HG02943 (cell line): Measurements from ENCODE around the gene NUP93.
"Not testable (repeated sequence)": the region's sequence is repeated elsewhere in the genome, so short reads cannot be mapped to it uniquely, and the experiment has no call there.

Experiments
- ATAC-seq: cut with Tn5 transposase; IDR thresholded peaks from one replicate; pipeline ENCODE4 v1.9.1; 2021; ENCODE audit warnings: mild to moderate bottlenecking, low read depth, moderate library complexity; ENCODE audit not compliant: unreplicated experiment

NUP93 gene

DNA sequence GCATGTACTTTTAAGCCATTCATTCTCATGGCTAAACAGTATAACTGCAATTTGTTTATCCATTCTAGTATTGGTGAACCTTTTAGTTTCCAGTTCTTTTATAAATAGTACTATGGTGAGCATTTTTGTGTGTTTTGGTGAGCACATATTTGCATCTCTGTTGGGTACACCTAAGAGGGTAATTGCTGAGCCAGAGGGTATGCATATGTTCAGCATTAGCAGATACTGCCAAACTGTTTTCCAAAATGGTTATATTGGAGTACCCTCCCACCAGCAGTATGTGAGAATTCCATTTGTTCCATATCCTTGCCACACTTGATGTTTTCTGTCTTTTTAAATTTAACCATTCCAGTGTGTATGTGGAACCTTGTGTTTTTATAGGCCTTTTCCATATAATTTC lies 81.0 kb downstream of the NUP93 start:
- no peak for ATAC-seq

DNA sequence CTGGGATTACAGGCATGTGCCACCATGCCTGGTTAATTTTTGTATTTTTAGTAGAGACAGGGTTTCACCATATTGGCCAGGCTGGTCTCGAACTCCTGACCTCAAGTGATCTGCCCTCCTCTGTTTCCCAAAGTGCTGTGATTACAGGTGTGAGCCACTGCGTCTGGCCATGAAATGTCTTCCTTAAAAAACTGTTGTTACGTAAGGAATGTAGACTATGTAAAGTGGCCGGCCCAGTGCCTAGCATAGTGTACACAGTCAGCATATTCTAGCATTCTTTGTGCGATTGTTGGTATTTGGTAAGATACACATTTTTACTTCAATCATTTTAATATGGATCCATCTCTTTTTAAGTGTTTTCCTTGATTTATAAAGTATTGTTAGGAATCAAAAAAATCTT lies 81.7 kb downstream of the NUP93 start:
- ATAC-seq: not testable (repeated sequence)

DNA sequence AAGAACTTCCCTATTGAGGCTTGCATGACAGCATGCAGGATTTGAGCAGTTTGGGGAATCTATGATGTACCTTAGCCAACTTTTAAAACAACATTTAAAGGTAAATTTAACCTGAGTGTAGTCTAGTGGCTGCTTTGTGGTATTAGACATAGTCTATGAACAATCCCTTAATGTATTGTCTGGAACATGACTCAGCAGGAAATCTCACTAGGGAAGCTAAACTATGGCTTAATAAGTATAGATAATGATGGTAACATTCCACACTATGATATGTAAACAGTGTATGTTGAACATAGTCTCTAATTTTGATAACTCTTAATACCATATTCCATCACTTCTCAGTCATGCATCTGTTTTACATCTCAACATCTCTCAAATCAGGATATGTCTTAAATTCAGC lies 83.0 kb downstream of the NUP93 start:
- ATAC-seq: no peak

DNA sequence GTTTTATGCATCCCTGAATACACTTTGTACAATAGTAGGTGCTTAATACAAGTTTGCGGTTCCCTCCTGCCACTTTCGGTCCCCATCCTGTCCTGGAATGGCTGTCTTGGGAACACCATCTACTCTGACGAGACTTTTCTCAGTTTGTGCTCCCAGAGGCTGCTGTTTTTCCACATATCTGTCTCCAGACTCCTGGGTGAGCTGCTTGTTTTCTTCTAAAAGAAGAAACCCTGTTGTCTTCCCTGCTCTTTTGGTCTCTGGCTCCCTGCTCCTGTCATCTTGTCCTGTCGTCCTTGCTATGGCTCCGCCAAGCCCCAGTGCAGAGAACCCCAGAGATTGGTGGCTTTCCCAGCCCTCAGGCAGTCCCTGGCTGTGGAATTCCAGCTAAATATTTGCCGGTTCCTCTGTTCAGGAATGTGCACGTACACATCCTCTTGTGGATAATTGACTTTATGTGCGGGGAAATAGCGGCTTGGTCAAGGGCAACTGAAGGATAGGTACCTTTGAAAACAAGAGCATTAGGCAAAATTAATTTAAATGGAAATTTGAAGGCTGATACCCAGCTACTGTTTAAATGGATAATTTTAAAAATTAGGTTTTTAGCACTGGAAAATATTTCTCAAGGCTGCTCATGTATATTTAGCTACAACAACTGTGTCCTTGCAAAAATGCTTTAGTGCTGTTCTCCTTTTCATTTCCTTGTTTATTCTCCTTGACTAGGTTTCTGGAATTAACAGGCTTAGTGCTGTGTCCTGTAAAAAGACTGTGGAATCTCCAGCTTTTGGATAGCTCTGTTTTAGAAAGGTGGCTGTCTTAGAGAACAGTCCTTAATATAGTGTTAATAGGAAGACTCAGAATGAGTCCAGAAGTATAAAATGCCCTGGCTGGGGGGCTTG lies 84.9 kb downstream of the NUP93 start:
- no peak for ATAC-seq

DNA sequence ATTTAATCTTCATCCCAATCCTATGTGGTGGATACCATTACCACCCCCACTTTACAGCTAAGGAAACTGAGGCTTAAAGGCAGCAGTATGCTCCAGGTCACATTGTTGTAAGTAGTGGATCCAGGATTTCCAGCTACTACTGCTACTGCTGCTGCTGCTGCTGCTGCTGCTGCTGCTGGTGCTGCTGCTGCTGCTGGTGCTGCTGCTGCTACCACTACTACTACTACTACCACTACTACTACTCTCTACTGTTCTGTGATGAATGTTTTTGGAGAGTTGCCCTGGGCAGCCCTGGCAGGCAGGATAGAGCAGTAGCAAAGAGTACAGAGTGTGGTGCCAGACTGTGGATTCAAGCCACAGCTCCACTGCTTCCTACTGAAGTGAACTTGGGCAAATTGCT lies 85.8 kb downstream of the NUP93 start:
- no peak for ATAC-seq

DNA sequence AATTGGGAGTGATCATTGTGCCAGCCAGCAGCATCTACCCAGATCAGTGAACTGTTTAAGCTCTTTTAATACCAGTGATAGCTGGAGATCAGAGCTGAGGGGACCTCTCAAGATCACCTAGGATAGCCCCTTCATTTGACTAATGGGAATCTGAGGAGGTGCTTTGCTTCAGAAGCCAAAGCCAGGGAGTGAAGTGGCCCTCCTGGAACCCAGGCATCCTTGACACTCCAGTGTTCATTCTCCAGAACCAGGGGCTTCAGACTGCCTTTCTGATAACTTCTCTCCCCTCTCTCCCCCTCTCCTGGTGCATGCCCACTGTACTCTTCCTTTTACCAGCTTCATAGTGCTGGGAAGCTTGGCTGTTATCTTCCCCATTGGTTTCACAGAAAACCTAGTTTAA lies 87.1 kb downstream of the NUP93 start:
- ATAC-seq: no peak

DNA sequence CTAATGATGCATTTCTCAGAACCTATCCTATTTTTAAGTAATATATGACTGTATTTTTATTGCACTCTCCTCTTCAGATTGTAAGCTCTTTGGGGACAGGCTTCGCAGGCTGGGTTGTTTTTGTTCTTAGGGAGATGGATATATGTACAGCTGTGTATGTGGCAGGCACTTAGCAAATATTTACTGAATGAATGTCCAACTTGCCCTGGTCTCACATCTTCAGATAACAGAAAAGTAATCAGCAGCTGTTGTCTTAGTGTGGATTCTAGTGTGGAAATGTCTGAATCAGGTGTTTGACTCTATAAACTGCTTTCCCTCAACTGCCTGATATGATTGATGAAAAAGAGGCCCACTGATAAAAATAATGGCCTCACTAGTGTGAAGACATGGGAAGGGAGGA lies 88.0 kb downstream of the NUP93 start:
- ATAC-seq: no peak

DNA sequence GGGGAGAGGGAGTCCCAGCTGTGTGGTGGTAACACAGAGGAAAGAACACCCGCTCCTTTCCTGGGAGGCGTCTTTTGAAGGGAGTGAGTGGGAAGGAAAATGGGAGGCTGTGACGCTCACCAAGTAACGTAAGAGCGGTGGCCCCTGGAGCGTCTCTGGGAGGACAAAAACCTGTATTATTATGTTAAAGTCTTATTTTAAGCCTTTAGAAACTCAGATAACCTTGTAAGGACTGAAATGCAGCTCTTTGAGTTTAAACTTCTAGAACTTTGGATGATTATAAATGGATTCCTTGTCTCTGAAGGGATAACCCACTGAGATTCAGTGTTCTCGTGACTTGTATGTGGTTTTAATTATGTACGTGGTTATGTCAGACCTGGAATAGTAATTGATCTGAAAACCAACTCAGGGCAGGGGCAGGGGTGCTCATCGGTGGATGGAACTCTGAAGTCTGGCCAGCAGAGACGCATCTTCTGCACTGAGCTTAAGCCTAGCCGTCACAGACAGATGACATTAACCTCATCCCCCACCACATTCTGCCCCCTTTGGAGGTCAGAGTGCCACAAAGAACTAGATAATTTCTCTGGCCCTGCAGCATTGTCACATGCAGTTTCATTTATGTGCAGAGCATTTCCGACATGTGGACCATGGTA lies 93.3 kb downstream of the NUP93 start:
- no peak for ATAC-seq

DNA sequence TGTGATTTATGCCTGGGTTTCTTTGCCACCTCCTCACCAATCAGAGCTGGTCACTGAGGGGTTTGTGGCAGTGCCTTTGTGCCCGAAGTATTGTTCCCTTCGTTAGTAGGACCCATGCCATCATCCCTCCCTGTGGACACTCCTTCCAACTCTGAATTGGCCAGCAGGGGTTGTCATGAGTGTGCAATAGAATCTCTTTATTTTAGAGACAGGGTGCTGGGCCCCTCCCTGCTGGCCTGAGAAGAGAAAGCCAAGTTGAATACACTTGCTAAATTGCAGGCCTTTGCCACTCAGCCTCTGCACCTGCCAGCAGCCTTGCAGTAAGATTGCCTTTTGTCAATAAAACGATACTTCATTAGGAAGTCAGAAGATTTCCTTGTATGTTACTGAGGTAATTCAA lies 94.4 kb downstream of the NUP93 start:
- no peak for ATAC-seq

DNA sequence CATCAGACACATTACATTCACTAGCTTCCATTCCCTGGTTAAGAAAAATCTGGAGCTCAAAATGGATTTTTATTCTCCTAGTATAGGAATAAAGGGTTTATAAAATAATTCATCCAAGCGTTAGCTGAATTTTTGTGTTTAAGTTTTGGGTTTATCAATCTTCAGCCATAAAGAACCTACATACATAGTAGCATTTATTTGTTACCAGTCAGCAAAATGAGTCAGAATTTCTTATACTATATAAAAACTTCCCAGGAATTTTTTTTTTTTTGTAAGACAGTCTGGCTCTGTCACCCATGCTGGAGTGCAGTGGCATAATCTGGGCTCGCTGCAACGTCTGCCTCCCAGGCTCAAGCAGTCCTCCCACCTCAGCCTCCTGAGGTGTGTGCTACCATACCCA lies 94.9 kb downstream of the NUP93 start:
- ATAC-seq: no peak

DNA sequence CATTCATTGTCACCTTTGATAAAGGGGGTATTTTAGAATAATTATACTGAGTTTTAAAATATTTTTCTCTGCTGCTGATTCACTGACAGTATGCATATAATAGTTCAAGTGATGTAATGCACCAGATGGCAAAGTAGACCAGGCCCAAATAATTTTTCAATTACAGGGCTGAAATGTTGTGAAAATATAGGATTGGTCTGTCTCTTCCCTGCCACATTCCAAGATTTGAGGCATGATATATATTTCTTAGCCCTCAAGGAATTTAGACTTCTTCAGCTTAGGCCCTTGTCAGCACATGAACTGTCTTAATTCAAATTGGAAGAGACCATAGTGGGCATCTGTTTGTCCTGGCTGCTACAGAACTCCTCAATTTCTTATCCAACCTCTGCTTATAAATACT lies 95.9 kb downstream of the NUP93 start:
- no peak for ATAC-seq

DNA sequence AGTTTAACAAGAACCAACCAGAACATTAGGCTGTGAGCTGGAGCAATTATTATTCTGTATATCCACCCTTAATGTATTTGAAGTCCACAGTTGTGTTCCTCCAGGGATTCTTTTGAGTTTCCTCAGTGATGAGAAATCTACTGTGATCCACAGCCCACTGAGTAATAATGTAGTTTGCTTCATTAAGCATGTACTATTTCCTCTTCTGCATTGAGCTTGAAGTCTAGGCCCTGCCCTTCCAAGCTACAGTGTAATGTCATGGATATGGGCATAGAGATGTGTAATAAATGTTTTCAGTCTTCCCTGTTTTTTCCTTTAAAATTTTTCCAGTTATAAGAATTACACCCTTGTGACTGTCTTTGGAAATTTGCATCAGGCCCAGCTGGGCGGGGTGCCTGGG lies 98.7 kb downstream of the NUP93 start:
- ATAC-seq: no peak

DNA sequence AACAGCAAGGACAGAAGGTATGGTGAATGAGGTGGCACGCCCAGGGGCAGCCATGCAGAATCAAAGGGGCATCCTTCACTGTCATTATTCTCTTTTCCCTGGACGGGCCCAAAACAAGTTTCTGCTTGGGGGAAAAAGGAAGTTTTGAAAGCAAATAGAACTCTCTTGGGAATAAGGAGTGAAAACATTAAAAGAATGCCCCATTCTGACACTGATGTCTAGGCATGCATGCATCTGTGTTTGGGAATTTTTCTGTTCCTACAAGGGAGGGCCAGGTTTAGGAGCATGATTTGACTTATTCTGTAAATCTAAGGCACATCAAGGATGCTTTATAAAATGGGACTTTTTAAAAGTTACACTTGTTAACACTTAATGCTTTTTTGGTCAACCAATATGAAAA lies 100.7 kb downstream of the NUP93 start:
- no peak for ATAC-seq

DNA sequence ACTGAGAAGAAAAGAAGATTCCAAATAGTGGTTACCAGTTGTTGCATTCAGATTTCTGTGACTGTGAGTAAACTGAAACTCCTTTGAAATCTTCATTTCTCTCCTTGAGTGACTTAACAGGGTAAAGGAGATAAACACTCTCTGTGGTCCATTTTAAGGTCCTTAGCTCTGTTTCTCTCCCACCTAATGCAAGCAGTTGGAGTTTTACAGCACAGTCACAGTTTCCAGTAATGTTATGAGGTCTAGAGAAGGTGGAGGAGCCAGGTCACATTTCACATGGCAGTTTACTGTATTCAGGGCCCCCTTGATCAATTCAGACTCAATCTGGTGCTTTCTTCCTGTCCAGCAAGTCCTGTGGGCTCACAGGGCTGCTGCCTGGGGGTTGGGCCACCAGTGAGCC lies 102.8 kb downstream of the NUP93 start:
- ATAC-seq: no peak

DNA sequence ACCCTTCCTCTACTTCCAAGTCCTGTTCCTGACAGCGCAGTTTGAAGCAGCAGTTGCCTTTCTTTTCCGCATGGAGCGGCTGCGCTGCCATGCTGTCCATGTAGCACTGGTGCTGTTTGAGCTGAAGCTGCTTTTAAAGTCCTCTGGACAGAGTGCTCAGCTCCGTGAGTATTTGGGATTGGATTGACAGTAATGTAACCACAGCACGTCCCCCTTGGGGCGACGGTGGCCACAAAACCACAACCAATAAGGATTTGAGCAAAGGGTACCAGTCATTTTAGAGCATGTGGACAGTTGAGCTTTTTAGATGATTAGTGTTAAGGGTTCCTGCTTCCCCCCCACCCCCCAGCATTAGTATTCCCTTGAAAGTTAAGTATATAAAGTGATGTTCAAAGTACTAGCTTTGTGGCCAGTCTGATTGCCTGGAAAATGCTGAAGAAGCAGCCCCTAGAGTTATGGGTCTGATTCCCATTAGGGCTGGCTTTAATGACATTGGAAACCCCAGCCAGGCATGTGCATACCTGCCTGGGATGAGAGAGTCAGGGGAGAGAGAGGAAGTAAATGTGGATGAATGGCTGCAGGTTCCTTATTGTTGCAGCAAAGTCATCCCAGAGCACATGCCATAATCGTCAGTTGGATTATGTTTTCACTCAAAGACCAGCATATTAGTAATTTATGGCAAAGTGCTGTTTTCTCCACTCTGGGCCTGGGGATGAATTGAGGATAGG lies 103.5 kb downstream of the NUP93 start:
- no peak for ATAC-seq

DNA sequence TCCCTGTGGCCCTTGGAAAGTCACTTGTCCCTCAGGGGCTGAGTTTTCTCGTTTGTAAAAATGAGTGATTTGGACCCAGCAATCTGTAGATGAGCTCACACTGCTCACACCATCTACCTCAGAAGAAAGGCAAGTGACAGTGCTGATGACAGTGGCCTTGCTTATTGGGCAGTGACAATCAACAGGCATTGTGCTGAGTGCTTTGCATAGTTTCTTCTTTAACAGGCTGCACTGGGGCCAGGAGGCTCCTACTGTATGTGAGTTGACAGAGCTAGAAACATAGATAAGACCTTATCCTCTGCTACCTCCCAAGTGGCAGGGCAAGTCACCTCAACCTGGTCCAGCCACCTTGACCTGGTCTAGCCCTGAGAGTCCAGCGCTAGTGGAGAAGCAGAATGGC lies 105.4 kb downstream of the NUP93 start:
- ATAC-seq: no peak

DNA sequence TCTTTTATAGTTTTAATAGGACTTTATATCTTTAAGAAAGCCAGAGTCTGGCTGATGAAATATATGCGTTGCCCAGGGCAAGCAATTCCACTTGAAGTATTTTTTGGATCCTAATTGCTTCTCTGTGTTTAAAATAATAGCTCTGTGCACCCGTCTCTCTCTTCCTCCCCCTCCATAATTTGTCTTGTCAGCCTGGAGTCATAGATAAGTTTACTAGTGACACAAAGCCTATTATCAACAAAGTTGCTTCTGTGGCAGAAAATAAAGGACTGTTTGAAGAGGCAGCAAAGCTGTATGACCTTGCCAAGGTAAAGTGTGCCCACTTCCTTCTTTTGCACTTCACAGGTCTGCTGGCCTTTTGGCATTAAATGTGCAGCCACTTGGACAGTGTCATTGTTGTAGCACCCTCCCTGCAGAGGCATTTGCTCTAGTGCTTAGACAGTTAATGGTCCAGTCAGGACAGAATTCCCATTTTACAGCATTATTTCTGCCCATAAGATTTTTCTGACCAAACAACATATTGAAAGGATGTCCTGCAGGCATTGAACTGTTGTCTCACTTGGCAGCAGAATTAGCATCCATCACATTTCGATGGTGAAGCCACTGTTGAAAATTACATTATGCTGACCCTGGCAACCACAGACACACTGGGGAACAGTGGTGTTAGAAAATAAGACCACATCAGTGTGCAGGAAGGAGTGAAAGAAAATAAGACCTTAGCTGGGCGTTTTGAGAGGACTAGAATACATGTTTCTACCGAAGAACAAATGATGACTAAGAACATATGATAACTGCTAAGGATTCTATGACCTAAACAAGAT lies 106.7 kb downstream of the NUP93 start:
- ATAC-seq: no peak

DNA sequence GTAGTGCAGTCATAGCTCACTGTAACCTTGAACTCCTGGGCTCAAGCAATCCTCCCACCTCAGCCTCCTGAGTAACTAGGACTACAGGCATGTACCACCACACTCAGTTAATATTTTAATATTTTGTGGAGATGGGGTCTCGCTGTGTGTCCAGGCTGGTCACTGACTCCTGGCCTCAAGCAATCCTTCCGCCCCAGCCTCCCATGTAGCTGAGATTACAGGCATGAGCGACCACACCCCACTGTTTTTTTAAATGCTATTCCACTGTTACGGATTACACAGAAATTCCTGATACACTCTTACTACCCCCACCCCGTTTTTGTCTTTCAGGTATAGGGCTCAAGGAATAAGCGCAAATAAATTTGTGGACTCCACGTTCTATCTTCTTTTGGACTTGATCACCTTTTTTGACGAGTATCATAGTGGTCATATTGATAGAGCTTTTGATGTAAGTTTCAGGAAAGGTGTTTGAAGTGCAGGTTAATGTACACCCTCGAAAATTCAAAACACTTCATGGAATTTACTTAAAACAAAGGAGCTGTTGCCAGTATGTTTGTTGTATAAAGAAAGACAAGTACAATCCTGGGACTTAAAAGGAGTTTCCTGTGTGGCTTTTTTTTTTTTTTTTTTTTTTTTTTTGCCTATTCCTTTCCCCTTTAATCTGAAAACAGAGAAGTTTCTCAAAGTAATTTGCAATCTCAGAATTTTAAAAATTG lies 108.9 kb downstream of the NUP93 start:
- ATAC-seq: no peak

DNA sequence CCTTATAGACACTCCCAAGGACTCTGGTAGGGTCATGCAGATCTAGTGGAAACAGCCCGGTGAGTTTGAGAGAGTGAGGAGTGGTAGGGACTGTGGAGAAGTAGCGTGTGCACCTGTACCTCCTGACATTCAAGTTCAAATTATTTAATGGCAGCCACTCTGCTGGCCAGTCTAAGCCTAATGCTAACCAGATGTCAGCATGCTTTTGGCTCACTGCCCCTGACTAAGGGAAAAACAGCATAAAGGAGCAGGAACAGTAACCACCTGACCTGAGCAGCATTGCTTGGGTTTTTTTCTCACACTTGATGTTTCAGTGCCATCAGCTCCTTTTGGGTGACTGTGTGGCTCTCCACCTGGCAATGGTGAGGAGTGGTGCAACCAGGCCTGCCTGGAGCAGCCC lies 111.3 kb downstream of the NUP93 start:
- ATAC-seq: no peak

DNA sequence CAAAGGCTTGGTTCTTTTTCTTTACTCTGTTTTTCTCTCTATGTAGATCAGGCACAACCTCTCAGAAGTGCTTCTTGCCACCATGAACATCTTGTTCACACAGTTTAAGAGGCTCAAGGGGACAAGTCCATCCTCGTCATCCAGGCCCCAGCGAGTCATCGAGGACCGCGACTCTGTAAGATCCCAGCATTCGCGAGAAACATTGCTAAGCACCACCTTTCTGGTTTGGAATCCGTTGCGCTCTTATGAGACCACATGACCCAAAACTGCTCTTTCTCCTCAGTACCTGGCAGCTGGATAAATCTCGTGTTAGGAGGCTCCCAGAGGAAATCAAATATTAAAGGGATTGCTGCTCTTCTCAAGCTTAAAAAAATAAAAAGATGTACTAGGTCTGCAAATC lies 111.7 kb downstream of the NUP93 start:
- no peak for ATAC-seq
